HCT116 (cell line): ENCODE measurements around the gene LRP1B. TPM values are rescaled to one million over a fixed set of nuclear protein-coding genes. Genes with fewer than 3 reads are reported as not detected.

Experiments used
- ATAC-seq: fragments of 200-7000 bp; cut with Tn5 transposase; 2 replicates; pipeline ENCODE4 v1.9.1; 2020; ENCODE audit warnings: mild to moderate bottlenecking, moderate library complexity
- BruUV-seq: library from RNA; stranded (reverse); fragments of 400-500 nt; replicated peaks from 2 replicates; lab custom pipeline; 2021; lab: Mats Ljungman, UMichigan
- CTCF ChIA-PET: fragments of 300-600 bp; sonication (Branson Sonifier 250); formaldehyde crosslinking; loops from one replicate; lab custom pipeline; 2021; ENCODE audit warnings: antibody characterized with exemption; lab: Charles Lee
- POLR2A ChIA-PET: fragments of 300-600, 350-600 bp; sonication (Branson Sonifier 250); formaldehyde crosslinking; loops from one replicate; lab custom pipeline; 2021; ENCODE audit warnings: antibody characterized with exemption; lab: Charles Lee
- RAD21 ChIA-PET, 2 experiments: fragments of 300-600 bp; sonication (Branson Sonifier 250); formaldehyde crosslinking; loops; one replicate each; lab custom pipeline; 2023; ENCODE audit warnings: low total read pairs in 2 of 2; ENCODE audit not compliant: uncharacterized antibody in 2 of 2, unreplicated experiment in 2 of 2, low non-redundant PET in 1 of 2; lab: Charles Lee
- DNase-seq: peaks from one replicate; pipeline ENCODE4 v3.0.0-alpha.2; 2010; ENCODE audit warnings: low read depth, low spot score
- H2AFZ ChIP-seq: fragments of 200-600 bp; shearing (Covaris generic), sonication (generic); 2 replicates; pipeline ENCODE4 v1.6.1; 2017; ENCODE audit warnings: low read depth, mixed run types, mixed read lengths, antibody characterized with exemption, low read length; ENCODE audit not compliant: poor library complexity, severe bottlenecking
- H3K27ac ChIP-seq: 2 replicates; pipeline ENCODE4 v1.5.1; 2012; ENCODE audit warnings: low read depth, low read length
- H3K27me3 ChIP-seq: fragments of 200-600 bp; sonication (generic); 2 replicates; pipeline ENCODE4 v1.6.1; 2016; ENCODE audit warnings: mixed run types, low read length, mixed read lengths; ENCODE audit not compliant: insufficient read depth
- H3K36me3 ChIP-seq, 2 experiments: fragments of 200-500 bp in 1 of 2; fragments of 200-600 bp in 1 of 2; sonication (Bioruptor generic) in 1 of 2; sonication (generic) in 1 of 2; 2 replicates each; pipeline versions ENCODE4 v1.5.1 to v1.6.1; 2014 to 2016; ENCODE audit warnings: low read length in 2 of 2, inconsistent platforms in 1 of 2, mixed read lengths in 1 of 2, mixed run types in 1 of 2; ENCODE audit not compliant: insufficient read depth in 2 of 2, control insufficient read depth in 1 of 2
- H3K4me1 ChIP-seq, 2 experiments: fragments of 200-600 bp in 1 of 2; sonication (generic) in 1 of 2; 2 replicates each; pipeline versions ENCODE4 v1.5.1 to v1.6.1; 2012 to 2017; ENCODE audit warnings: low read length in 2 of 2, inconsistent platforms in 1 of 2, mild to moderate bottlenecking in 1 of 2, mixed read lengths in 1 of 2, mixed run types in 1 of 2, moderate library complexity in 1 of 2; ENCODE audit not compliant: insufficient read depth in 2 of 2, control insufficient read depth in 1 of 2
- H3K4me2 ChIP-seq: fragments of 200-600 bp; sonication (generic); 2 replicates; pipeline ENCODE4 v1.6.1; 2017; ENCODE audit warnings: mixed run types, low read length, mixed read lengths
- H3K4me3 ChIP-seq, 2 experiments: fragments of 200-600 bp in 1 of 2; sonication (generic) in 1 of 2; replicated peaks in 1 of 2; 2 replicates each; pipeline ENCODE4 v1.5.1; 2011 to 2016; ENCODE audit warnings: low read length in 2 of 2, control low read depth in 1 of 2, low read depth in 1 of 2, mild to moderate bottlenecking in 1 of 2, mixed read lengths in 1 of 2, mixed run types in 1 of 2
- H3K79me2 ChIP-seq: fragments of 200-600 bp; sonication (generic); 2 replicates; pipeline ENCODE4 v1.6.1; 2017; ENCODE audit warnings: mild to moderate bottlenecking, mixed run types, low read length, moderate library complexity, mixed read lengths; ENCODE audit not compliant: insufficient read depth
- H3K9ac ChIP-seq: fragments of 200-600 bp; sonication (generic); 2 replicates; pipeline ENCODE4 v1.6.1; 2016; ENCODE audit warnings: low read length, mixed read lengths
- H3K9me2 ChIP-seq: fragments of 200-600 bp; sonication (generic), shearing (Covaris generic); 2 replicates; pipeline ENCODE4 v1.6.1; 2017; ENCODE audit warnings: mixed run types, mild to moderate bottlenecking, moderate library complexity; ENCODE audit not compliant: insufficient read depth
- H3K9me3 ChIP-seq, 2 experiments: fragments of 200-500 bp in 1 of 2; fragments of 200-600 bp in 1 of 2; sonication (Bioruptor generic) in 1 of 2; sonication (generic) in 1 of 2; 2 replicates each; pipeline ENCODE4 v1.6.1; 2014 to 2017; ENCODE audit warnings: low read length in 2 of 2, mixed read lengths in 2 of 2, inconsistent platforms in 1 of 2, low read depth in 1 of 2, mild to moderate bottlenecking in 1 of 2, mixed run types in 1 of 2, moderate library complexity in 1 of 2; ENCODE audit not compliant: control insufficient read depth in 1 of 2, insufficient read depth in 1 of 2
- H4K20me1 ChIP-seq: fragments of 200-600 bp; sonication (generic), shearing (Covaris generic); 2 replicates; pipeline ENCODE4 v1.6.1; 2017; ENCODE audit warnings: mixed run types, mild to moderate bottlenecking, moderate library complexity; ENCODE audit not compliant: insufficient read depth
- EGR1 ChIP-seq: IDR thresholded peaks from 2 replicates; pipeline ENCODE4 v1.6.1; 2012; ENCODE audit warnings: low read depth
- ELF1 ChIP-seq: IDR thresholded peaks from 2 replicates; pipeline ENCODE4 v1.6.1; 2012; ENCODE audit warnings: low read depth, borderline replicate concordance
- EZH2 ChIP-seq: fragments of 200-600 bp; sonication (generic); IDR thresholded peaks from 2 replicates; pipeline ENCODE4 v1.6.1; 2017; ENCODE audit warnings: antibody characterized with exemption, mixed run types
- EZH2phosphoT487 ChIP-seq: fragments of 200-600 bp; IDR thresholded peaks from 2 replicates; pipeline ENCODE4 v1.6.1; 2018; ENCODE audit warnings: antibody characterized with exemption, borderline replicate concordance
- FOSL1 ChIP-seq: IDR thresholded peaks from 2 replicates; pipeline ENCODE4 v1.6.1; 2012; ENCODE audit warnings: low read depth
- MAX ChIP-seq: IDR thresholded peaks from 2 replicates; pipeline ENCODE4 v1.6.1; 2012
- POLR2A ChIP-seq: IDR thresholded peaks from 2 replicates; pipeline ENCODE4 v1.7.0; 2011; ENCODE audit warnings: borderline replicate concordance; ENCODE audit not compliant: insufficient read depth, insufficient read length; ENCODE audit errors: extremely low read depth
- RAD21 ChIP-seq: IDR thresholded peaks from 2 replicates; pipeline ENCODE4 v1.6.1; 2012; ENCODE audit warnings: low read depth, mild to moderate bottlenecking
- SIN3A ChIP-seq: IDR thresholded peaks from 2 replicates; pipeline ENCODE4 v1.6.1; 2012; ENCODE audit warnings: low read depth
- SRF ChIP-seq: IDR thresholded peaks from 2 replicates; pipeline ENCODE4 v1.6.1; 2012; ENCODE audit warnings: low read depth
- YY1 ChIP-seq: IDR thresholded peaks from 2 replicates; pipeline ENCODE4 v1.6.1; 2011; ENCODE audit warnings: low read length, low read depth, moderate library complexity, mild to moderate bottlenecking; ENCODE audit not compliant: insufficient replicate concordance; ENCODE audit errors: extremely low read depth
- ZFX ChIP-seq: fragments of 450-650 bp; IDR thresholded peaks from 2 replicates; pipeline ENCODE4 v1.6.1; 2017
- ZNF274 ChIP-seq: fragments of 200-500 bp; sonication (Bioruptor generic); IDR thresholded peaks from 2 replicates; pipeline ENCODE4 v1.6.1; 2014; ENCODE audit warnings: mild to moderate bottlenecking, low read depth, low read length, inconsistent platforms
- intact Hi-C: fragments of 100-400 bp; cut with micrococcal nuclease; formaldehyde crosslinking; loops from 2 replicates; pipeline ENCODE4 v1.10.0; 2022
- total RNA-seq: library from RNA; stranded (reverse); gene quantifications from one replicate; pipeline ENCODE4 v1.2.1, GENCODE V29; 2021; ENCODE audit not compliant: unreplicated experiment
- TF ChIP-seq, protein P1 (sequence below): IDR thresholded peaks from 2 replicates; pipeline ENCODE4 v1.6.1; 2012
- TF ChIP-seq, protein P2 (sequence below), 3 experiments: fragments of 200-600 bp in 1 of 3; sonication (generic) in 1 of 3; IDR thresholded peaks in 2 of 3; conservative IDR thresholded peaks in 1 of 3; 2 replicates each; pipeline ENCODE4 v1.5.1; 2012 to 2017; ENCODE audit warnings: low read depth in 2 of 3, low read length in 2 of 3, antibody characterized with exemption in 1 of 3, borderline replicate concordance in 1 of 3, control low read depth in 1 of 3, mild to moderate bottlenecking in 1 of 3, mixed read lengths in 1 of 3, mixed run types in 1 of 3, moderate library complexity in 1 of 3; ENCODE audit not compliant: insufficient read depth in 1 of 3

LRP1B gene
- total RNA-seq, 1 experiment from 2014 or later = 0.34 TPM

DNA sequence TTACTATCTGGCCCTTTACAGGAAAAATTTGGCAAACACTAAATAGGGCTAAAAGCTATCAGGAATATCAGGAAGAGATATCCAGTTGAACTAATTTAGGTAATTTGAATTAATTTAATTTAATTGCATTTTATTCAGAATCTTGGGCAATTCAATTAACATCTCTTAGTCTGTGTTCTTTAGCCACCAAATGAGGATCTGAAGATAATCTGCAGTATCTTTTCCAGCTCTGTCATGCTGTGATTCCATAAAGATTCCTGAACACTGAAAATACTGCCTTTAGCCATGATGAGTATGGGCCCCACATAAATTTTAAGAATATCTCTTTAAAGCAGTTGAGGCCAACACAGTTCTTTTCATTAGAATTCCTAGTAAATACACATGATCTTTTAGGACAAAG lies 1679.5 kb downstream of the LRP1B start:
- H3K9ac ChIP-seq = no peak overlapping the region
- no peaks in the 10 kb centered on the region for H3K9me2 ChIP-seq
- no peaks in the 10 kb centered on the region for H3K27me3 ChIP-seq
- ChIA-PET CTCF (no interaction called here), POLR2A (no interaction called here), RAD21 (no interaction called here)
- no peaks in the 10 kb centered on the region for H3K9me3 ChIP-seq
- TF ChIP-seq YY1 (no peak), POLR2A (no peak), MAX (no peak), RAD21 (no peak), EGR1 (no peak), EZH2phosphoT487 (no peak), ELF1 (no peak), ZFX (no peak), ZNF274 (no peak), EZH2 (no peak), SRF (no peak), FOSL1 (no peak), SIN3A (no peak)
- TF ChIP-seq, protein P1, sequence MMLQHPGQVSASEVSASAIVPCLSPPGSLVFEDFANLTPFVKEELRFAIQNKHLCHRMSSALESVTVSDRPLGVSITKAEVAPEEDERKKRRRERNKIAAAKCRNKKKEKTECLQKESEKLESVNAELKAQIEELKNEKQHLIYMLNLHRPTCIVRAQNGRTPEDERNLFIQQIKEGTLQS = no peak
- TF ChIP-seq, protein P2, sequence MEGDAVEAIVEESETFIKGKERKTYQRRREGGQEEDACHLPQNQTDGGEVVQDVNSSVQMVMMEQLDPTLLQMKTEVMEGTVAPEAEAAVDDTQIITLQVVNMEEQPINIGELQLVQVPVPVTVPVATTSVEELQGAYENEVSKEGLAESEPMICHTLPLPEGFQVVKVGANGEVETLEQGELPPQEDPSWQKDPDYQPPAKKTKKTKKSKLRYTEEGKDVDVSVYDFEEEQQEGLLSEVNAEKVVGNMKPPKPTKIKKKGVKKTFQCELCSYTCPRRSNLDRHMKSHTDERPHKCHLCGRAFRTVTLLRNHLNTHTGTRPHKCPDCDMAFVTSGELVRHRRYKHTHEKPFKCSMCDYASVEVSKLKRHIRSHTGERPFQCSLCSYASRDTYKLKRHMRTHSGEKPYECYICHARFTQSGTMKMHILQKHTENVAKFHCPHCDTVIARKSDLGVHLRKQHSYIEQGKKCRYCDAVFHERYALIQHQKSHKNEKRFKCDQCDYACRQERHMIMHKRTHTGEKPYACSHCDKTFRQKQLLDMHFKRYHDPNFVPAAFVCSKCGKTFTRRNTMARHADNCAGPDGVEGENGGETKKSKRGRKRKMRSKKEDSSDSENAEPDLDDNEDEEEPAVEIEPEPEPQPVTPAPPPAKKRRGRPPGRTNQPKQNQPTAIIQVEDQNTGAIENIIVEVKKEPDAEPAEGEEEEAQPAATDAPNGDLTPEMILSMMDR (IDR thresholded peaks at IDR 0.05 in 2 of 3, conservative IDR thresholded peaks at IDR 0.05 in 1 of 3; ENCODE audit: borderline replicate concordance in 1 of 3, insufficient read depth in 1 of 3, low read depth in 2 of 3, low read length in 2 of 3) = no peak
- no peak overlapping the region for H3K4me2 ChIP-seq
- no peak overlapping the region for H3K4me3 ChIP-seq
- intact Hi-C loops = no loop called here
- H3K27ac ChIP-seq = no peak overlapping the region
- peaks cover 0 to 9% of the 10 kb centered on the region in 2 experiments; a peak in 3 of 4 replicates for H3K4me1 ChIP-seq
- no peaks in the 10 kb centered on the region for H3K36me3 ChIP-seq
- H2AFZ ChIP-seq = no peak overlapping the region
- ATAC-seq (no peak), DNase-seq (no peak)
- no peaks in the 10 kb centered on the region for H3K79me2 ChIP-seq
- H4K20me1 ChIP-seq = no peaks in the 10 kb centered on the region
- BruUV-seq = no TSS peak
